Raji (cell line): ENCODE results near the gene MLPH.

Experiments
- POLR2A ChIP-seq: IDR thresholded peaks from 2 replicates; pipeline ENCODE4 v1.6.1; 2011; ENCODE audit warnings: low read depth, low read length, control low read depth; ENCODE audit not compliant: insufficient read depth

Gene MLPH

DNA sequence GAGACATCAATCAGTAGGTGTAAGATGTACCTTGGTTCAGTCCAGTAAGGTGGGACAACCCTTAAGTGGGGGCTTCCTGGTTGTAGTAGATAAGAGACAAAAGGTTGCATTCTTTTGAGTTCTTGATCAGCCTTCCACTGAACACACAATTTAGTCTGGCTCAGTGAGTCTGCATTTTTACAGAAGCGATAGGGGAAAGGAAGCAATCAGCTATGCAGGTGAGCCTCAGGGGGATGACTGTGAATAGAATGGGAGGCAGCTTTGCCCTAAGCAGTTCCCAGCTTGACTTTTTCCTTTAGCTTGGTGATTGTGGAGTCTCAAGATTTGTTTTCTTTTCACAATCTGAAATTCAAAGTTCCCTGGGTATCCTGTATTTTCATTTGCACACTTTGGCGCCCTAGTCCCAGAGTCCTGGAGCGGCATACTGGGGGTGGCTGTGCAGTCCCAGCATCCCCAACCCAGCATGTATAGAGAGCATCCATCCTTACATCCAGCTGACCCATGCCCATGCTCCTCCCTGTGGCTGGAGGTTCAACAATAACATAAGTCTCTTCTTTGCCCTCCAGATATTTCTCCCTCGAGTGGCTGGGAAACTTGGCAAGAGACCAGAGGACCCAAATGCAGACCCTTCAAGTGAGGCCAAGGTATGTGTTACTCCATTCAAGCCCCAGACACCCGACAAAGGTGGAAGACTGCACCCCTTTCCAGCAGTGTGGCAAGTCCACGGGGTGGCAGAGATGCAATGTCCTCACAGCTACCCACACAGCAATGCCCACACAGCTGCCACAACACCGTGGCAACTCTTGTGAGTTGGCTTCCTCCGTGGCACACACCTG is 59.2 kb downstream of the MLPH start:
- no peak for TF ChIP-seq POLR2A

GRCh38 chr2:237546876-237547395 is 59.9 kb downstream of the MLPH start:
- TF ChIP-seq POLR2A = no peak

- no peak for TF ChIP-seq POLR2A
Observed at GRCh38 chr2:237547841-237548416, 60.9 kb downstream of the MLPH start.

GRCh38 chr2:237549216-237549615 is 62.2 kb downstream of the MLPH start:
- no peak for TF ChIP-seq POLR2A

DNA sequence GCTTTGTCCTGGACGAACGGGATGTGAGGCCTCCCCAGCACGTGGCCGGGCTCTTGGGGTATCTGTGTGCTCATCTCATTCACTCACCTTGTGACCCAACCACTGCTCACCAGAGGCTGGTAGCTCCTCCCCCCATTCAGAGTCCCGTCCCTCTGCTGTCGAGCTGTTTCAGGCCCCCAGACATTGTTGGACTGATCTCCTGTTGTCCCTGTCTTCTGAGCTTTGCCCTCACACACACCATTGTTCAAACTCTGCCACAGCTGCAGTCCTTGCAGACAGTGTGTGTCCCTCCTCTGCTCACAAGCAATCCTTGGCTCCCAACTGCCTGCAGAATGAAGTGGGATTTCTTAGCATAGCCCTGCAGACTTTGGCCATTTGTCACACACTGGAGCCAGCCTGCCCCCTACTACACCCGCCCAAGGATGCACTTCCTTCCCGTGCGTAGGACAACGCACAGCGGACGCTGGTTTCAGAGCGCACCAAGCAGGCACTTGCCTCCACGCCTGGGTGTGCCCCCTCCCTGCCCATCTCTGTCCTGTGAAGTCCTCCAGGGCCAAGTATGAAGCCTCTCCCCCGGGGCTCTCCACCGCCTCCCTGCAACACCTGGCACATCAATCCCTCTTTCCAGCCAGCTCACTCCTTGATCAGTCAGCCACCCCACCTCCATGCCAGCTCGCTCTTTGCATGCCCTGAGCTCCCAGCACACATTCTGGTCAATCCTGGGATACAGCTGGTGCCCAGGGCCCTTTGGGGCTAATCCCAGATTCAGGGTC is 62.8 kb downstream of the MLPH start:
- TF ChIP-seq POLR2A = no peak

DNA sequence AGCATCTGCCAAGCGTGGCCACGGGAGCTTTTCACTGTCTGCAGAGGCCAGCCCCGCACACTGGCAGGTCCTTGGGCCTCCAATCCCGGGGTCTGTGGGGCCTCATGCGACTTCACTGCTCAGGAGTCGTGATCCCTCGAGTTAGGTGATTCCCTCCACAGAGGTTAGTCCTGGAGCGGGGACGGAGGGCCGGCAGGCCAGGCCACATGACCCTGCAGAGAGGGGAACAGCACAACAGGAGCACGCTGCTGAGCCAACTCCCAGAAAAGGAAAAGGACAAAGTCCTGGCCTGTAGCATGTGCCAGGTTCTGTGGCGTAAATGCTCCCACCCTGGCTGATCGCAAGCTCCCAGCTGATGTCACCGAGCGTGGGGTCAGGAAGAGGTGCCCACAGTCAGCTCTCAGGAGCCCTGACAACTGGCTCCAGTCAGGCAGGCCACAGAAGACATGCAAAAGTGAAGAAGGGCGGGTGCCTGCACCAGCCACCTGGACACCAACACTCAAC is 64.1 kb downstream of the MLPH start:
- no peak for TF ChIP-seq POLR2A

DNA sequence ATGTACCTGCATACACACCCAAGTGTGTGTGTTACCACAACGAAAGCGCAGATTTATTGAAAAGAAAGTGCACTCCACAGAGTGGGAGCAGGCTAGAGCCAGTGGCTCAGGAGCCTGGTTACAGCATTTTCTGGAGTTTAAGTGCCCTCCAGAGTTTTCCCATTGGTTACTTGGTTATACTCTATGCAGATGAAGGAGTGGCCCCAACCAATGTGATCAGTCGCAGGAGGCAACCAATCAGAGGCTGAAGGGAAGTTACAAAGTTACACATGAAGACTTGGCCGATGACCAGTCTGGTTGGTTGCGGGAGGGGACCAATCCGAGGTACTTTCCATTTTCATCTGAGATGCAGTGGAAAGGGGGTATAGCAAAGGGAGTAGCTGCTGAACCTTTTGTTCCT is 65.9 kb downstream of the MLPH start:
- TF ChIP-seq POLR2A = no peak

DNA sequence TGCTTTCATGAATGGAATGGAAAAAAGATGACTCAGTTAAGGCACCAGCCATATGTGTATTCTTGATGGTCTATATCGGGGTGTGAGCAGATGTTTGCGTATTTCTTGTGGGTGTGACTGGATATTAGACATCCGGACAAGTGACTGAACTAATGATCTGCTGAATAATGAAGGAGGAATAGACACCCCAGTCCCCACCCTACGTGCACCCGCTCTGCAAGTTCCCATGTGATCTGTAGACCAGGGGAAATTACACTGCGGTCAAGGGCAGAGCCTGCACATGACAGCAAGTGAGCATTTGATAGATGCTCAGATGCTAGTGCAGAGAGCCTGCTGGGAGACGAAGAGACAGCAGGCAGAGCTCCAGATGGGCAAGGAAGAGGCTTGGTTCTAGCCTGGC is 66.9 kb downstream of the MLPH start:
- TF ChIP-seq POLR2A = no peak

DNA sequence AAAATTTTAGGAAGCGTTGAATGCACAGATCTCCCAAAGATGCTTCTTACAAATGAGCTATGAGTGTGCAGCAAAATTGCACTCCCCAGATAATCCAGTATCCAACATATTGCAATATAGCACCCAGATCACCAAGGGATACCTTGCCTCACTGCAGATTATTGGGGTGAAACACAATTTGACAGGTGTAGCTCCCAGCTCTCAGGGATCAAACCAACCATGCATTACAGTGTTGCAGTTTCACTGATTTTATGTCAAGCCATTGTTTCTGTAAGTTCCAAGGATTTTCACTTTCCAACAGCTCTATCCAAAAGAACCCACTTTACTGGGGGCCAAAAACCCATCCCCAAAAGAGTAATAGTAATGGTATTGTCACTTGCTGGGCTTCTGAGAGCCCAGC is 68.5 kb downstream of the MLPH start:
- no peak for TF ChIP-seq POLR2A

DNA sequence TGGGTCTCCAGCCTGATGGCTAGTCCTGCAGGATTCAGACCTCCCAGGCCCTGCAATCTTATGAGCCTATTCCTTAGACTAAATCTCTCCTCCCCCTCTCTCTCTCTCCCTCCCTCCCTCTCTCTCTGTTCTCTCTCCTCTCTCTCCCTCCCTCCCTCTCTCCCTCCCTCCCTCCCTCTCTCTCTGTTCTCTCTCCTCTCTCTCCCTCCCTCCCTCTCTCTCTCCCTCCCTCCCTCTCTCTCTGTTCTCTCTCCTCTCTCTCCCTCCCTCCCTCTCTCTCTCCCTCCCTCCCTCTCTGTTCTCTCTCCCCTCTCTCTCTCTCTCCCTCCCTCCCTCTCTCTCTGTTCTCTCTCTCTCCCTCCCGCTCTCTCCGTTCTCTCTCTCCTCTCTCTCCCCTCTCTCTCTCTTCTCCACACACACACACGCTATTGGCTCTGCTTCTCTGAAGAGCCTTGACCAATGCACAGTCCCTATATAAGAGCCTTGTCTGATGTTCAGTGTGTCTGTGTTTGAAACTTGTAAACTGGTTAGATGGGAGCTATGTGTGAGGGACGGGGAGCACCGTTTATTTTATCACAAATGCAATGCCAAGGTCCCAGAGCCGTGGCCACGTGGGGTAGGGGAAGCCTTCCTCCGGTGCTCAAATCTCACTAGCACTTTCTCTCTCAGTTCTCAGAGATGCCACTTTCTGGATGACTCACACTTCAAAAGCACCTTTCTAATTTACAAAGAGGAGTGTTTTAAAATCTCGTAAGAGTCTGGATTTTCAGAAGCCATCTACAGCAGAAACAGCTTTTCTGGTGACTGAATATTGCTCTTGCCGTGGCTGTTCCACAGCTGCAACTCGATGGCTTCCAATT is 70.0 kb downstream of the MLPH start:
- TF ChIP-seq POLR2A = no peak

- TF ChIP-seq POLR2A = no peak
Observed at GRCh38 chr2:237557633-237558015, 70.6 kb downstream of the MLPH start.

- TF ChIP-seq POLR2A = no peak
Observed at GRCh38 chr2:237558961-237559641, 72.0 kb downstream of the MLPH start.

GRCh38 chr2:237561221-237561620 is 74.2 kb downstream of the MLPH start:
- TF ChIP-seq POLR2A = no peak

DNA sequence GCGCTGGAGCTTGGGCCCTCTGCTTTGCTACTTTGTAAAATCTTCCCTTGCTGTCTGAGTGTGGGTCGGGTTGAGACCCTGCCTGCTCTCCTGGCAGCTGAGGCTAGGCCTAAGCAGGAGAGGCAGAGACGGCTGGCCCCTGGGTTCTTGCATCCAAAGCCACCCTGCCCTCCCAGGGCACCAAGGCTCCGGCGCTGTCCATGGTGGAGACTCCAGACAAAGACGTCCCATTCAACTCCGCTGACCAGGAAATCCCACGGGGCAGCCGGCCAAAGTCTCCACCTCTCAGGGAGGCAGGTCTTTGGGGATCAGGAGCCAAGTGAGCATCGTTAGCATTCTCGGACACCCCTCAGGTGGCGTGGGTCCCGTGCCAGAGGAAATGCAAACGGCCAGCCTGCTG is 76.8 kb downstream of the MLPH start:
- TF ChIP-seq POLR2A = no peak
